NK-92 treated with Interleukin-12 subunit alpha and Interleukin-12 subunit beta, amount 100 ng/mL, for 24 hours (cell line): Measurements from ENCODE around the gene SIDT1.

Source experiments
- DNase-seq: peaks from one replicate; lab custom pipeline; 2025; lab: John Stamatoyannopoulos, UW

The SIDT1 gene

DNA sequence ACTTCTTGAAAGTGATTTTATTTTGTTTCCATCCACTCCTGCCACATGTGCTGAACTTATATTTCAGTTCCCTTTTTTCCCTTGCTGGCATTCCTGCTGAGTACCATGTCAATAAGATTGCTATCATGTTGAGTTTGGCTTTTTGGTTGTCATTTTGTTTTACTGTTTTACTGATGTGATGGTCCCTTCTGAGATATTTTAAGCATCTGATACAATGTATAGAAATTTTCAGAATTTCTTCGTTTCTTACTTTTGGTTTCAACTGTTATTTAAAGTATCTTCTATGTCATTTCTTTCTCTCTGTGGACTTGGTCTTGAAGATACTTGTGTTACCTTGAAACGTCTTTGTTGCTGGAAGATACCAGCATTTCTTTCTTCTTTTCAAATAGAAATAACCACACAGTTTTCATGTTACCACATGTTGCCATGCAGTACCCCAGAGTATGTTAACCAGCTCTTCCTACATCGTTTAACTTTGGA, 14.1 kb downstream of the SIDT1 start:
- DNase-seq = no peak

DNA sequence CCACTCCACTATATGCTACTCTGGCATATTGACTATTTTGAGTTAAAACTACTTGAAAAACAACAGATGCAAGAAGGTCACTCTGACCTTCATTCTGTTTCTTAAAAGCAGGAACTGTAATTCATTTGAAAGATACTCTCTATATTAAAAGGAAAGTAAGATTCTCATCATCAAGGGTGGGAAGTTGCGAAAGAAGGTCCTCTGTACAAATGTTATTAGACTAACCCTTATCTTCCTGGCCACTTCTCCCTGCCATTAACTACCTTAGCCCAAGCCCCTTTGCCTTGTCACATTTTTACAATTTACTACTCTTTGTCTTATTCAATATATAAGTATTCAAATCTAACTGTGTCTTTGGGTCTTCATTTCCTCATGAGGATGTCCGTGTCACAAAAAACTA, 16.1 kb downstream of the SIDT1 start:
- DNase-seq = no peak

DNA sequence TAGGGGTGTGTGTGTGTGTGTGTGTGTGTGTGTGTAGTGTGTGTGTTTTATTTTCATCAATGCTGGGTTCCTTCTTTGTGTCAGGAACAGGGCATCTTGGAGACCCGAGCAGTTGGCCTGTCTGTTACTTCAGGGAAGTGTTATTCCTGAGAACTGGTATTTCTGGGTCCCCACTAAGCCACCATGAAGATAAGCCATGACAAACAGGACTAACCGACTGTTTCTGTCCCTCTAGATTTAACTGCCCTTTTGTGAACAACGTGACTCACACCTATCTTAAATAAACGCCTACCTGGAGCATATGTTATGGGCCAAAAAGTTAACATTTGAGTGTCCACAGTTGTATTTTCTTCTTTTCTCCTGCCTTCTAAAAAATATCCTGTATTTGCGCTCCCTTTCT, 19.5 kb downstream of the SIDT1 start:
- no peak for DNase-seq

DNA sequence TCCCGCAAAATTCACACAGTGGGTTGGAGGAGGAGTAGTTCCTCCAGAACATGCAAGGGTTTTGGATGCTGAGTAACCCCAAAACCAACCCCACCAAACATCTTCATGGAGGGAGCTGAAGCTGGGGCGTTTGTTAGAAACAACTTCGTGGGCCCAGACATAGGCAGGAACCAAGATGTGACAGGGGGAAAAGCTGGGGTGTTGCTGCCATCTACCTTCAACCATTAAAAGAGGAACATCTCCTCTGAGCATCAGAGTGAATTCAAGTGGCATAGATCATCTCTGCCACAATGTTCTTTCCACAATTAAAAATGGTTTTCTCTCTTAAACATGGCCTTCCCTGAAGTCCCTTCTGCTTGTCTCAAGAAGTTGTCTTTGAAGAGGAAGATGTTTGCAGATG, 20.5 kb downstream of the SIDT1 start:
- DNase-seq = no peak

DNA sequence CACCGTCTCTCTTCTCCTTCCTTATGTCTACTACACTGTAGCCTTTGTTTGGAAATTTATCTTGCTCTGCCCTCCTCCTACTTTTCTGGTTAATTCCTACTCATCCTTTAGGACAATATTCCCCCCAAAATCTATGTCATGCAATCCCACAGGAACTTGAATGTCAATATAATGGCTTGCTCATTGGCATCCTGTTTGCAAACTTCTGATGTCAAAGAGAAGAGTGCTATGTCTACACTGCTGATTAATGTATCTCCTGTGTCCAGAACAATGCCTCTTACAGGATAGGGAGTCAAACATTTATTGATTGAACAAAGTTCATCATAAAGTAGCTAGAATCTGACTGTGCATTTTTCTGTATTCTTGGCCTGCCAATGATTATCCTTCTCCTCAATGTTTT, 22.8 kb downstream of the SIDT1 start:
- DNase-seq = no peak

DNA sequence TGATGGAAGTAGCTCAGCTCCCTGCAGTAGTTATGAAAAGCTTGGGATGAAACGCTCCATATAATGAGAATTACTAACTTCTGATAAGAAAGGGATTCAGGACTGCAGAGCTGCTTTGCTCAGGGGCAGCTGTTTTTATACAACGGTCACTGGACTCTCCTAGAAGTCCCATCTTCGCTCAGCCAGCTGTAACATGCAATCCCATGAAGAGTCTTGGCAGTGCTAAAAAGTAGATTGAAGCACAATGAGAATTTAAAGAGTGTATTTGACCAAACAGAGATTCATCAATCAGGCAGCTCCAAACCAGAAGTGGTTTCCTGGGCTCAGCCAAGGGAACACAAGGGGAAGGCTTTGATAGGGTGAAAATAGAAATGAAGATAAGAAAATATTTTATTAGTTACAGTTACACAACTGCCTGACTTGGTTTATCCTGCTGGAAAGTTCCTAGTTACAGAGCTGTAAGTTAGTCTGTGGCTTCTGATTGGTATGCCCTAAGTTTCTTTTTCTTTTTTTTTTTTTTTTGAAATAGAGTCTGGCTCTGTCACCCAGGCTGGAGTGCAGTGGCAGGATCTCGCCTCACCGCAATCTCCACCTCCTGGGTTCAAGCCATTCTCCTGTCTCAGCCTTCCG, 24.1 kb downstream of the SIDT1 start:
- no peak for DNase-seq

DNA sequence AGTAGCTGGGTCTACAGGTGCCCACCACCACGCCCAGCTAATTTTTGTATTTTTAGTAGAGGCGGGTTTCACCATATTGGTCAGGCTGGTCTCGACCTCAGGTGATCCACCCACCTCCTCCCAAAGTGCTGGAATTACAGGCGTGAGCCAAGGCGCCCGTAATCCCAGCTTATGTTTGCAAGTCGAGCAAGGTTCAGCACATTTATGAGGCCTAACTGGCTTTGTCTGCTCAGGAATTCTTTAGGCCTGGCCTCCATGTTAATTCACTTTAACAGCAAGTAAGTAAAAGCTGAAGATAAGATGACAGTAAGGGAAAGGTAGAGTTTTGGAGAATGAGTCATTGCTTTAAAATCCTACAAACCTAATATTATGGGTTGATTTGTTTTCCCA, 24.6 kb downstream of the SIDT1 start:
- DNase-seq = no peak

DNA sequence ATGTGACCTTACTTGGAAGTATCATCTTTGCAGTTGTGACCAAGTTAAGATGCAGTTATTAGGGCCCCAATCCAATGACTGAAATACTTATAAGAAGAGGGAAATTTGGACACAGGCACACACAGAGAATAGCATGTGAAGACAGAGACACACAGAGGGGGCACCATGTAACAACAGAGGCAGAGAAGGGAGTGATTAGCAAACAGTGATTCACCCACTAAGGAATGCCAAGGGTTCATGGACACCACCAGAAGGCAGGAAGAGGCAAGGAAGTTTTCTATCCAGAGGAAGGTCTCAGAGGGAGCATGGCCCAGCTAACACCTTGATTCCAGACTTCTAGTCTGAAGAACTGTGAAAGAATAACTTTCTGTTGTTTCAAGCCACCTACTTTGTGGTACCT, 25.0 kb downstream of the SIDT1 start:
- no peak for DNase-seq

DNA sequence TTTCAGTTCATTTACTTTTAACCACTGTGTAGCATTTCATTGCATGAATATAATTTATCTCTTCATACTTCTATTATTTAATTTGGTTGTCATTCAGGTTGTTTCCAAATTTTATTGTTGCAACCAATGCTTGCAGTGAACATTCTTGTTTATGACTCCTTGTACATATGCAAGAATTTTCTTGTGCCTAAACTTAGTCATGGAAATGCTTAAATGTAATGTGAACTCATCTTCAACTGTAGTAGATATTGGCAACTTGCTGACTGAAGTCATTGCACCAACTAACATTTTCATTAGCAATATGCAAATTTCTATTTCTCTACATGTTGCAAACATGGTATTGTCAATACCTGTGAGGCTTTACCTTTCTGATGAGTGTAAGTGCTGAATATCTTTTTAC, 26.7 kb downstream of the SIDT1 start:
- no peak for DNase-seq

DNA sequence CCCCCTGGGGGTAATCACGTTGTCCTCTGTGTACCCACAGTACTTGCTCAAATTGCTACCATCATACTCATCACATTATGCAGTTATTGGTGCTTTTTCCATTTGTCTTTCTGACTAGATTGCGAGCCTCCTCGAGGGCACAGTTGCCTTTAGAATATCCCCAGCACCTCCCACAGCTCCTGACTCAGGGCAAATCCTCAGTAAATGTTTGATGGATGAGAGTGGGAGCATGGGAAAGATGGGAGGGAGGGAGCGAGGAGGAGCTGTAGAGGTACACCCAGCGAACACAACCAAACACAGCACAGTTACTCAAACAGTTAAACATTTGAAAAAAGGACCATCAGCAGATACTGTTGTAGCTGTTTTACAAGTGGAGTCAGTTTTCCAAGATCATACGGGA, 27.9 kb downstream of the SIDT1 start:
- DNase-seq = no peak

DNA sequence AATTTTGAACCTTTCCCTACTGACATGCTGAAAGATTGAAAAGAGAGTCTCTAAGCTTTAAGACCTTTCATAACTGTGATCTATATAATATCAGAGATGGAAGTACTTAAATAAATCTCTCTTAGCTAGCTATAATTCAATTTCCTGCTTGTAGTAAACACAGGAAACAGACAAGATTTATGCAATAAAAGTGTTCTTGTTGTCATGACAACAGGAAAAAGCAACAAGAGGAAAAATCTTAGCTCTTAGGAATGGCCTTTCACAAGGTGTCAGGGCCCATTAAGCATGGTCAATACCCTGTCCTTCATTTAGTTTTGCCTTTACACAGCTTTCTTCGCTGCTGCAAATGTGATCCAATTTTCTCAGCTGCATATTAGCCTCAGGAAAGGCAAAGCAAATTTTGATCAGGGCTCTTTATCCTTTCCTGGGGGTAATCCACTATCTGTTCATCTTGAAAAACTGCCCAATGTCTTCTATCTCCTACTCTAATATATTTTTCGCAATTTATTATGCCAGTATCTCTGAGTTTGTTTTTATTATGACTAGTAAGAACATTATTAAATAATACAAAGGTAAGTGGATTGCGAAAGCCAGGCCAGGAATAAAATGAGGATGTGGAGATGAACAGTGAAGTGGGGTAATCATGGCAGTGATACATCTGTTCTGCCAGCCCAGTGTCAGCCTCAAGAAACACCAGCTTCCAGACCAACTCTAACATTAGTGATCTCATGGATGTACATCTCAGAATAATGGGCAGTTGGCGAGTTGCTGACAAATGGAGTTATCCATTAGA, 28.7 kb downstream of the SIDT1 start:
- no peak for DNase-seq

DNA sequence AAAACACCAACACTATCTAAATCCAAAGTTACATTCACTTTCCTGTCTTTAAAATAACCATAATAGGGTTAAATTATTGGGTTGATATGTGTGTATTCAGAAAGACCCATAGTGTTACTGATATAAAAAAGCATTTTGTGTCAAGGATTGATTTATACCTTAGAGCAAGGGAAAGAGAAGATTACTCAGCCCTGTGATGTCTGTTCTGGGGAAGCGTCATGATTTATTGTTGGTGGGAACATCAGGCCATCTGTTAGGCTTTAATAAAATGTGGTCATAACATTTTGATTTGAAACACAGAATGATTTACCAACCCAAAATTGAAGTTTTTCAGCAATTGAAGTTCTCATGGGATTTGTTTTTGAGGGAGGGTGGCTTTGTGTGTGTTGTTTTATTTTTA, 33.2 kb downstream of the SIDT1 start:
- DNase-seq = no peak

DNA sequence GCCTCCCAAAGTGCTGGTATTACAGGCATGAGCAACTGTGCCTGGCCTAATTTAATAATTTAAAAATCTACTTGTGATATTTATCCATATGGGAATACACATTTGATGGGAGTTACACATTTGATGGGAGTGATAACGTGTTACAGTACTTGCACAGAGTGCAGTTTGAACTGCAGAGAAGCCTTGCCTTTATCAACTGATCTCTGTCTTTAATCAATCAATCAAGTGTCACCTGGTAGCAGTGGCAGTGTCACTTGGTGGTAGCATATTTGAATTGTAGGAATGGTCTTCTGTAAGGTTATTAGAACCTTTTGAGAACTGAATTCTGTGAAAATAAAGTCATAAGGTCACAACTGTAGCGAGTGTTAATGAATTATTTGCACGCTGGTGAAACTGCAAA, 37.8 kb downstream of the SIDT1 start:
- DNase-seq = no peak

DNA sequence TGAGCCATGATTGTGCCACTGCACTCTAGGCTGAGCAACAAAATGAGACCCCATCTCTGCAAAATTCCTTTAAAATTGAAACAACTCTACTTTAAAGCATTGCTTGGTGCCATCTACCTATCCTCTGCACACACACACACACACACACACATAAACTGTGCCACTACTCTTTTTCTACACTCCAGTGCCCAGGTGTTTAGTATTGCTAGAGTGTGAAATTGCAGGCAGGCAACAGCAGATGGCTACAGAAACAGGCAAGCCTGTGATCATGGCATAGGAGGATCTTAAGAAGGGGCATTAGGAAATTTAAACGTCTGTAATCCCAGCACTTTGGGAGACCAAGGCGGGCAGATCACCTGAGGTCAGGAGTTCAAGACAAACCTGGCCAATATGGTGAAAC, 39.0 kb downstream of the SIDT1 start:
- DNase-seq = no peak

DNA sequence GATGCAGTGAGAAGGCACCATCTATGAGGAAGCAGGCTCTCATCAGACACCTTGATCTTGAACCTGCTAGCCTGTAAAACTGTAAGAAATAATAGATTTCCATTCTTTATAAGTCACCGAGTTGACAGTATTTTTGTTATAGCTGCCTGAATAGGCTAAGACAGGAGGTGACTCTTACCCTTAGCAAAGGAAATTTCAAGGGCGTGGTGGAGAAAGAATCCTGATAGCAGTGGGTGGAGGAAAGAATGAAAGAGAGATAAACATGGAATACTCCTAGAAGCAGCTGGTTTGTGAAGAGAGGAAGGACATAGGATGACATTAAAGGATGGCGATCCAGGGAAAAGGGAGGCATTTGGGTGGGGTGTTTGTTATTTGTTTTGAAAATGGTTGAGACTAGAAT, 41.4 kb downstream of the SIDT1 start:
- DNase-seq = no peak

DNA sequence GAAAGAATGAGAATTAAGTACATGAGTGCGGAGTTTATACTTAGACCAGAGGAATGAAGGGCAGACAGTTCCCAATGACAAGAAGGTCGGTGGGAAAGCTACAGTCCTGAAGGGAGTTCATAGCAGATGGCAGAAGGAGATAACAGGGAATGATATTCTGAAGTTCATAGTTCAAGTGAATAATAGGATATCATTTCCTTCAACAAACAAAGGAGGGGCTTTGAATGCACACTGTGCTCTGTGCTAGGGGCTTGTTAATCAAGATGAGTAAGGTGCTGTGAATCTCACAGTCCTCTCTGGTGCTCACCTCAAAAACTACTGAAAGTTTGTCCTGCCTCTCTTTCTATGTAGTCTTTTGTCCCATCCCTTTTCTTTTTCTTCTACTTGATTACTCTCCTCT, 41.9 kb downstream of the SIDT1 start:
- DNase-seq = no peak

DNA sequence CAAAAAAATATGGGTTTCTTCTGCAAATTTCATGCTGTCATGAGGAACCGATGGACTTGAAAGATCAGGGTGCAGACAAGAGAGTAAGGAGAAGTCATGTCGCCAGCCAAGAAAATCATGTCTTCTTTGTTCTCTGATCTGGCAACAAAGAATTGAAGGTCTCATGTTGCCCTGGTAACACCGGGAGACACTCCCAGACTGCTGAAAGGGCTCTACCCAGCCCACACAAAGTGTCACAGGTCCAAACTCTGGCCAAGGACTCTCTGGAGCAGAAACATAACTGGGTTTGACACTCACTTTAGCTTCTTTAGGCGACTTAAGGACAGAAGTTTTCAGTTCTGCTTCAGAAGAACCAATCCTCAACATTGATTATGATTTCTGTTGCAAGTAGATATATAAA, 42.9 kb downstream of the SIDT1 start:
- DNase-seq = no peak

DNA sequence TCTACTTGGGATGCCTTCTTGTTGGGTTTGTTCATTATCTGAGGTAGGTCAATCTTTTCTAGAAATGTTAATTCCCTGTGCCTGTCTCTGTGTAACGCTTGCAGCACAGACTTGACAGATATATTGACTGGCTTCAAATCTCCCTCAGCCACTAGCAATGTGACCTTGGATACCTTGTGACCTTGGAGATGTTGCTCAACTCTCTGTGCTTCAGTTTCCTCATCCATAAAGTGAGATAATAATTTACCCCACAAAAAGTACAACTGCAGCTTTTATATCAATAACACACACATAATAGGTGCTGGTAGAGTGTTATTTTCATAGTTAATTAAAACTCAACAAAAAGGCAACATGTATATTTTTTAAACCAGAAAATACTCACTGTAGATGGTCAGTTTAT, 52.9 kb downstream of the SIDT1 start:
- no peak for DNase-seq

DNA sequence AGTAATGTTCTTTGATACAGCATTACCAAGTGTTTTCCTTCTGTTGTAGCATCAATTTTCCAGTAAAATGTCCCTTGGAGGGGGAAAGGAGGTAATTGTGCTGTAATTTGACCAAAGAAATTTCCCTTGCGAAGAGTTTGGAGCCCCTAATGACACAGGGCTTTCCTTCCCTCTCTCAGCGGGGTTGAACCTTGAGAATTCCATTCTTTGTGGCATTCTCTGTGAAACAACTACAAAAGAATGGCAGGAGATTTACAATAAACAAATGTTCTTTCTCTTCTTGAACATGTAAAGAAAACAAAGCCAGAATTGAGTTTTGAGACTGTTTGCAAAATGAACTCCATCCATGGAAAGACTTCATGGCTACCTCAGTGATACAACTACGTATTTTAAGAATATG, 53.4 kb downstream of the SIDT1 start:
- no peak for DNase-seq

DNA sequence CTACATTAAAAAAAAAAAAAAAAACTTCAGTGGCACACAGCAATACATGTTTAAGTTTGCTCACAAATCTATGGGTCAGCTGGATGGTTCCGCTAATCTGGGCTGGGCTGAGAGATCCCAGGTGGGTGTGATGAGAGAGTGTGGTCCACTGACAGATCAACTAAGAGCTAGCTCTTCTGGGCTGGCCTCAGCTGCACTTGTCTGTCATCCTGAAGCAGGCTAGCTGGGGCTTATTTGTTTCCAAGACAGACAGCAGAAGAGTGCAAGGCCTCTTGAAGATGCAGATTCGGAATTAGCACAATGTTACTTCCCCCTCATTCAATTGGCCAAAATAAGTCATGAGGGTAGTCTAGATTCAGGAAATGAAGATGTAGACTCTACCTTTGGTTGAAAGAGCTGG, 56.5 kb downstream of the SIDT1 start:
- no peak for DNase-seq

DNA sequence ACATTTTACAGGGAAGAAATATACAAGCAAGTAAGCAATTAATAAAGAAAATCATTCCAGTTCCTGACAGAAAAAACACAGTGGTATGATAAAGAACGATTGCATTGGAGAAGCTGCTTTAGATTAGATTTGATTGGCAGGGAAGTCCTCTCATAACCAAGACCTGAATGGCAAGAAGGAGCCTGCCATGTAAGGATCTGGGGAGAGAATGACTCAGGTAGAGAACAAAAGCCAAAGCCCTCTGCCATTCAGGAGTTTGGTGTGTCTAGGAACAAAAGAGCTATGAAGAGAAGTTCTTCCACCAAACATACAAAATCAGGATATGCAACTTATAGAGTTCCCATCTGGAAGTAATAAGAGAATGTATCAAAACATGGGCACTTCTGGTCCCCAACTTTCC, 57.6 kb downstream of the SIDT1 start:
- no peak for DNase-seq

DNA sequence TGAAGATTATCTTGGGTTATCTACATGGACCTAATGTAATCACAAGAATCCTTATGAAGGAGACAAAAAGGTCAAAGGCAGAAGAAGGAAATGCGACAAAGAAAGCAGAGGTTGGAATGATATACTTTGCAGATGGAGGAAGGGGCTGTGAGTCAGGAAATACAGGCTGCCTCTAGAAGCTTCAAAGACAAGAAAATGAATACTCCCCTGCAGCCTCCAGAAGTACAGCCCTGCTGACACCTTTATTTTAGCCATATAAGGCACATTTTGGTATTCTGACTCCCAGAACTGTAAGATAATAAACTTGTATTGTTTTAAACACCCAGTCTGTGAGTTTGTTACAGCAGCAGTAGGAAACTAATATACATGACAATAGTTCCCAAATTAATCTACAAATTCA, 58.6 kb downstream of the SIDT1 start:
- DNase-seq = no peak

DNA sequence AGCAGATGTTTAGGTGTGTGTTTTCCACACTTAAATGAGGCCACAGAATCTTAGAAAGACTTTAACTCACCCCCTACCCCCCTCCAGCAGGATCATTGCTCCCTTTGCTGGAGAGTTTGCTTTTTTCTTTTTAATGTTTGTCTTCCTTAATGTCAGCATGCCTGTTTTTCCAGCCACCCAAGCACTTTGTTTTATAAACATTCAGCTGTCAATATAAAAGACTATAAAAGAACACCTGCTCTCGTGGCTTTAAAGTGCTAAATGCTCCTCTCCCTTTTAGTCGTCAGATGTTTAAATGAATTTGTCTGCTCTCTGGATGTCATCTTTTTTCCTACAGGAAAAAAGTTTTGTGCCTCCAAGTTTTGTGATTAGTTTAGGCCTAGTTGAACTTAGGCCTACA, 61.7 kb downstream of the SIDT1 start:
- no peak for DNase-seq
